NCI-H146 (cell line): ENCODE results near the gene FAM3B.
"Not testable (repeated sequence)": the region's sequence is repeated elsewhere in the genome, so short reads cannot be mapped to it uniquely, and the experiment has no call there.

Source experiments
- DNase-seq: peaks from one replicate; lab custom pipeline; 2025; lab: John Stamatoyannopoulos, UW

The FAM3B gene

GRCh38 chr21:41316200-41317062 is at the start of gene FAM3B:
TSS of gene FAM3B (plus strand) at chr21:41316801. CDS start at chr21:41316880, 79 bp downstream.
- DNase-seq: peak; percentile 92

GRCh38 chr21:41267346-41267745 is 49.3 kb upstream of the FAM3B start:
- no peak for DNase-seq

GRCh38 chr21:41269535-41269934 is 47.1 kb upstream of the FAM3B start:
- no peak for DNase-seq

GRCh38 chr21:41277196-41277595 is 39.4 kb upstream of the FAM3B start:
- DNase-seq: no peak

GRCh38 chr21:41277846-41278245 is 38.8 kb upstream of the FAM3B start:
- DNase-seq: no peak

- no peak for DNase-seq
These were observed 36.3 kb upstream of the FAM3B start for GRCh38 chr21:41280115-41280919.

GRCh38 chr21:41282412-41282811 is 34.2 kb upstream of the FAM3B start:
- DNase-seq: no peak

- DNase-seq: peak; percentile 62
These were observed 33.3 kb upstream of the FAM3B start for GRCh38 chr21:41283211-41283818.

GRCh38 chr21:41289431-41289830 is 27.2 kb upstream of the FAM3B start:
- no peak for DNase-seq

GRCh38 chr21:41290106-41290799 is 26.3 kb upstream of the FAM3B start:
- DNase-seq: no peak

- DNase-seq: peak; percentile 64
These were observed 21.9 kb upstream of the FAM3B start for GRCh38 chr21:41294548-41295231.

- DNase-seq: no peak
These were observed 20.8 kb upstream of the FAM3B start for GRCh38 chr21:41295721-41296254.

- no peak for DNase-seq
These were observed 13.6 kb upstream of the FAM3B start for GRCh38 chr21:41302976-41303375.

GRCh38 chr21:41304068-41304720 is 12.4 kb upstream of the FAM3B start:
- DNase-seq: no peak

- no peak for DNase-seq
These were observed 9.4 kb upstream of the FAM3B start for GRCh38 chr21:41307219-41307618.

- DNase-seq: not testable (repeated sequence)
These were observed 3.1 kb upstream of the FAM3B start for GRCh38 chr21:41313285-41314164.

GRCh38 chr21:41315726-41316125 is 875 bp upstream of the FAM3B start:
- no peak for DNase-seq

GRCh38 chr21:41317063-41317392 is 427 bp downstream of the FAM3B start:
- DNase-seq: no peak

- peak; percentile 56 for DNase-seq
These were observed 857 bp downstream of the FAM3B start for GRCh38 chr21:41317458-41317857.

GRCh38 chr21:41318218-41318617 is 1.6 kb downstream of the FAM3B start:
- DNase-seq: no peak
